Measurements from ENCODE around the gene KRT86.

DNA sequence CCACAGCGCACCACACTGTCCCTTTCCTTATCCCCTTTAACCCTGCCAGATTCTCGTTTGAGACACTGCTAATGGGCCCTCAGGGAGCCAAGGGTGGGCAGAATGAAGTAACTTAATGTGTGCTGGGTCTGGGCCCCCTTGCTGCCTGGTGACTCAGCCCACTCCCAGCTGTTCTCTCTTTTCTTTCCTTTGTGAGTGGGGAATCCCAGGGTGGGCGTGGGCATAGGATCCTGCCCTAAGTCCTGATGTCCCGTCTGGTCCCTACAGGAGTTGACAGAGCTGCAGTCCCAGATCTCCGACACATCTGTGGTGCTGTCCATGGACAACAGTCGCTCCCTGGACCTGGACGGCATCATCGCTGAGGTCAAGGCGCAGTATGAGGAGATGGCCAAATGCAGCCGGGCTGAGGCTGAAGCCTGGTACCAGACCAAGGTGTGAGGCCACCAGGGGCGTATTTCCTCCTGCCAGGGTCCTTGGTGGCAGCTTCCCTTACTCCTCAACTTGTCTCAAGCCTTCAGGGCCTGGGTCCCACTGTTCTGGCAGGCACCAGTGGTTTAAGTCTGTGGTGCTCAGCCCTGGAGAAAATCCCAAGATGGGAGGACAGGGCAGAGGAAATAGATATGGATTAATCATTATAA is 33.1 kb upstream of the KRT86 start:
- TF ChIP-seq, protein P1, sequence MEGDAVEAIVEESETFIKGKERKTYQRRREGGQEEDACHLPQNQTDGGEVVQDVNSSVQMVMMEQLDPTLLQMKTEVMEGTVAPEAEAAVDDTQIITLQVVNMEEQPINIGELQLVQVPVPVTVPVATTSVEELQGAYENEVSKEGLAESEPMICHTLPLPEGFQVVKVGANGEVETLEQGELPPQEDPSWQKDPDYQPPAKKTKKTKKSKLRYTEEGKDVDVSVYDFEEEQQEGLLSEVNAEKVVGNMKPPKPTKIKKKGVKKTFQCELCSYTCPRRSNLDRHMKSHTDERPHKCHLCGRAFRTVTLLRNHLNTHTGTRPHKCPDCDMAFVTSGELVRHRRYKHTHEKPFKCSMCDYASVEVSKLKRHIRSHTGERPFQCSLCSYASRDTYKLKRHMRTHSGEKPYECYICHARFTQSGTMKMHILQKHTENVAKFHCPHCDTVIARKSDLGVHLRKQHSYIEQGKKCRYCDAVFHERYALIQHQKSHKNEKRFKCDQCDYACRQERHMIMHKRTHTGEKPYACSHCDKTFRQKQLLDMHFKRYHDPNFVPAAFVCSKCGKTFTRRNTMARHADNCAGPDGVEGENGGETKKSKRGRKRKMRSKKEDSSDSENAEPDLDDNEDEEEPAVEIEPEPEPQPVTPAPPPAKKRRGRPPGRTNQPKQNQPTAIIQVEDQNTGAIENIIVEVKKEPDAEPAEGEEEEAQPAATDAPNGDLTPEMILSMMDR (IDR thresholded peaks at IDR 0.05): no peak
- TF ChIP-seq POLR2A (IDR thresholded peaks at IDR 0.05): no peak
